Lung microvascular endothelial cell (primary cell): ENCODE measurements around the gene UNK. TPM values are rescaled to one million over a fixed set of nuclear protein-coding genes. Genes with fewer than 3 reads are reported as not detected.
"Not testable (repeated sequence)": the region's sequence is repeated elsewhere in the genome, so short reads cannot be mapped to it uniquely, and the experiment has no call there.

Experiments used
- DNase-seq, 2 donors: peaks; one replicate each; pipeline versions ENCODE4 v3.0.0 to v3.0.0-alpha.2; 2010; ENCODE audit warnings: low read depth in 2 of 2
- total RNA-seq: library from RNA; depleted of rRNA; stranded (reverse); fragments of >200 nt; gene quantifications from 2 replicates; pipeline ENCODE4 v1.2.1, GENCODE V29; 2014

Gene UNK
- total RNA-seq, 1 donor from 2014 or later, result 9.1 TPM

DNA sequence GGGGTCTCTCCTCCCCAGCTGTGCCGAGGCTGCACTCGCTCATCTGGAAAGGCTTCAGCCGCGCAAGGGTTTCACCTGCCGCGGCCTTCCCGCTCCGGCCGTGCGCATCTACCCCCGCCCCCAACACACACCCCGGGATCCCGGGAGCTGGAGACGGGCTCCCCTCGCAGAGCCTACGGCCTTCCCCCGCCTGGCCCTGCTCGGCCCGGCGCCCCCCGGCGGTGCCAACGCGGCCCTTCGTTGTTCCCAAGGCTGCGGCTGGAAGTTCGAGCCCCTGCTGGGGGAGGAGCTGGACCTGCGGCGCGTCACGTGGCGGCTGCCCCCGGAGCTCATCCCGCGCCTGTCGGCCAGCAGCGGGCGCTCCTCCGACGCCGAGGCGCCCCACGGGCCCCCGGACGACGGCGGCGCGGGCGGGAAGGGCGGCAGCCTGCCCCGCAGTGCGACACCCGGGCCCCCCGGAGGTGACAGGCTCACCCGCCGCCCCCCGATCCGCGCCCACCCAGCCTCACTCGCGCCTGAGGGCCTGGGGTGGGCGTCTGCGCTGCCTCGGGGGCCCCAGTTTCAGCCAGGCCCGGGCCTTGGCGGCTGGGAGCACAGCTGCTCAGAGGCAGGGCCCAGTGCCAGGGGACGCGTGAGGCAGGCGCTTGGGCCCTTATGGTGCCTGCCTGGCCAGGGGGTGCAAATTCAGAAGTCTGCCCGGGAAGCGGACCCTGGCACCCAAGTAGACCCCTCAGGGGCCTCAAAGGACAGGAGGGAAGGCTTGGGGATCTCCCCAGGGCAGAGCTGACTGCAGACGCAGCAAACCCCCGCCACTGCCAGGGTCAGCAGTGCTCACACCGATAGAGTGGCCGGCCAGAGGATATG lies 30.9 kb upstream of the UNK start:
- DNase-seq, result peak in 1 of 2 donors; percentile 70

DNA sequence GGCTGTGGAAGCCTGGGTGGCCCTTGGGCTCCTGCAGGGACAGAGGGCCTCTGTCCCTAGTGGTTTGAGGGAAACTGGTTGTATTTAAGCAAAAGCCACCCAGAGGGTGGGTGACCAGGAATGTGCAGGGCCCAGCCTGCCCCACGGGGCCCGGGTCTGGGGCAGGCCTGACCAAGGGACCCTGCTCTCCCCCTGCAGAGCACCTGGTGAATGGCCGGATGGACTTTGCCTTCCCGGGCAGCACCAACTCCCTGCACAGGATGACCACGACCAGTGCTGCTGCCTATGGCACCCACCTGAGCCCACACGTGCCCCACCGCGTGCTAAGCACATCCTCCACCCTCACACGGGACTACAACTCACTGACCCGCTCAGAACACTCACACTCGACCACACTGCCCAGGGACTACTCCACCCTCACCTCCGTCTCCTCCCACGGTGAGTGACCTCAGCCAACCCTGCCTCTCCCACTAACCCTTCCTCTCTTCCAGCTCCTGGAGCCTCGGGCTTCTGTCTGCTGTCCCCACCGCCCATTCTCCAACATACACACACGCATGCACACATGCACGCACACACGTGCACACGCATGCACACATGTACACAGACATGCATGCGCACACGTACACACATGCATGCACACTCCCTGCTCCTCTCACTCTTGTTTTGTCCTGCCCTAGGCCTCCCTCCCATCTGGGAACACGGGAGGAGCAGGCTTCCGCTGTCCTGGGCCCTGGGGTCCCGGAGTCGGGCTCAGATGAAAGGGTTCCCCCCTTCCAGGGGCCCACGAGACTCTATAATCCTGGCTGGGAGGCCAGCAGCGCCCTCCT lies 30.0 kb upstream of the UNK start:
- no peak for DNase-seq

DNA sequence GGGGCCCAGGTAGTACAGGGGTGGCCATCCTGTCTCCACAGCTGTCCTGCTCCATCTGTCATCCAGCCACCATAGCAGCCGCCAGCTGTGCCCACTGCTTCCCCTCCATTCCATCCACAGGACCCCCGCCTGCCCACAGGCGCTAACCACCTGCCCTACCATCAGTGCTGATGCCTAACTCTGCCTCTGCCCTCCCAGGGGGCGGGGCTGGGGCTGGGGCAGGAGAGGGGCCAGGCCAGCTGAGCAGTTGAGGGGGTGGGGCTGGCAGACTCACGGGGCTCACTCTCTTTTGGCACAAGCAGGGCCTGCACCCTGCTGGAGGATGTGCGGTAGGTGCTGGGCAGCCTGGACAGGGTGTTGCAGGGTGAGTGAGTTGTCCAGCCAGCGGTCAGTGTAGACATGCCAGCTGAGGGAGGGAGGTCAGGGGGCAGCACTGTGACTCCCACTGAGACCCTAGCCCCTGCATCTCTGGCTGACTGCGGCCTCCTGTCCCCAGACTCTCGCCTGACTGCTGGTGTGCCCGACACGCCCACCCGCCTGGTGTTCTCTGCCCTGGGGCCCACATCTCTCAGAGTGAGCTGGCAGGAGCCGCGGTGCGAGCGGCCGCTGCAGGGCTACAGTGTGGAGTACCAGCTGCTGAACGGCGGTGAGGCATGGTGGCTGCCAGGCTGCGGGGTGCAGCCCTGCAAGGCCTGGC lies 29.3 kb upstream of the UNK start:
- DNase-seq, result no peak

DNA sequence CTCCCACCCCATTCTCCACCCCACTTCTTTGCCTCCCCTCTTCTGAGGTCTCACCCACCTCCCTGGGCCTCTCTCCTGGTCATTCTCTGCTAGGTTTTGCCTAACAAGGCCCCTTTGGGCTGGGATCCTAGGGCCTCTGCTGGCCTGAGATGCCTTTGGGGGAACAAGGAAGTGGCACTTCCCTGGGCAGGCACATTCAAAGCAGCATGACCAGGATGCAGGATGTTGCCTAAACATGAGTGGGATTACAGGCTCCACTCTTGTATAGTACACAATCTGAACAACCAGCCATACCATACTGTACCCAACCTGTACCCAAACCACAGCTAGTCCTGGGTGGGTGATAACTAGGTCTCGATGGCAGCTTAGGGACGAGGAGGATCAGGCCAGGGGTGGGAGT lies 28.6 kb upstream of the UNK start:
- no peak for DNase-seq

DNA sequence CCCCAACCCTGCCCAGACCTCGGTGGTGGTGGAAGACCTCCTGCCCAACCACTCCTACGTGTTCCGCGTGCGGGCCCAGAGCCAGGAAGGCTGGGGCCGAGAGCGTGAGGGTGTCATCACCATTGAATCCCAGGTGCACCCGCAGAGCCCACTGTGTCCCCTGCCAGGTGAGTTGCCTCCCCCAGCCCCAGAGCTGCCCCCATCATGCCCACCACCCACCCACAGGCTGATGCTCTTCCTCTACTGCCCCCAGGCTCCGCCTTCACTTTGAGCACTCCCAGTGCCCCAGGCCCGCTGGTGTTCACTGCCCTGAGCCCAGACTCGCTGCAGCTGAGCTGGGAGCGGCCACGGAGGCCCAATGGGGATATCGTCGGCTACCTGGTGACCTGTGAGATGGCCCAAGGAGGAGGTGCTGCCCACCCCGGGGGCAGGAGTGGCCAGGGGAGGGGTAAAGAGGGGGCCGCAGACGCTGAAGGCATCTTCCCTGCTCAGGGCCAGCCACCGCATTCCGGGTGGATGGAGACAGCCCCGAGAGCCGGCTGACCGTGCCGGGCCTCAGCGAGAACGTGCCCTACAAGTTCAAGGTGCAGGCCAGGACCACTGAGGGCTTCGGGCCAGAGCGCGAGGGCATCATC lies 28.0 kb upstream of the UNK start:
- DNase-seq, result no peak

DNA sequence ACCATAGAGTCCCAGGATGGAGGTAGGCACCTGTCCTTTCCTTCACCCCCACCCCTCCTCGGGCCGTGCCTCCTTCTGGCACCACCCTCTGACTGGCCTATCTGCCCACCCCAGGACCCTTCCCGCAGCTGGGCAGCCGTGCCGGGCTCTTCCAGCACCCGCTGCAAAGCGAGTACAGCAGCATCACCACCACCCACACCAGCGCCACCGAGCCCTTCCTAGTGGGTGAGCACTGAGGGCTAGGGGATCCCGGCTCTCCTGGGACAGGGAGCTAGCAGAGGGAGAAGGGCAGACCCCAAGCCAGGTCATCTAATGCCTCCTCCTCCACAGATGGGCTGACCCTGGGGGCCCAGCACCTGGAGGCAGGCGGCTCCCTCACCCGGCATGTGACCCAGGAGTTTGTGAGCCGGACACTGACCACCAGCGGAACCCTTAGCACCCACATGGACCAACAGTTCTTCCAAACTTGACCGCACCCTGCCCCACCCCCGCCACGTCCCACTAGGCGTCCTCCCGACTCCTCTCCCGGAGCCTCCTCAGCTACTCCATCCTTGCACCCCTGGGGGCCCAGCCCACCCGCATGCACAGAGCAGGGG lies 27.4 kb upstream of the UNK start:
- DNase-seq, result no peak

DNA sequence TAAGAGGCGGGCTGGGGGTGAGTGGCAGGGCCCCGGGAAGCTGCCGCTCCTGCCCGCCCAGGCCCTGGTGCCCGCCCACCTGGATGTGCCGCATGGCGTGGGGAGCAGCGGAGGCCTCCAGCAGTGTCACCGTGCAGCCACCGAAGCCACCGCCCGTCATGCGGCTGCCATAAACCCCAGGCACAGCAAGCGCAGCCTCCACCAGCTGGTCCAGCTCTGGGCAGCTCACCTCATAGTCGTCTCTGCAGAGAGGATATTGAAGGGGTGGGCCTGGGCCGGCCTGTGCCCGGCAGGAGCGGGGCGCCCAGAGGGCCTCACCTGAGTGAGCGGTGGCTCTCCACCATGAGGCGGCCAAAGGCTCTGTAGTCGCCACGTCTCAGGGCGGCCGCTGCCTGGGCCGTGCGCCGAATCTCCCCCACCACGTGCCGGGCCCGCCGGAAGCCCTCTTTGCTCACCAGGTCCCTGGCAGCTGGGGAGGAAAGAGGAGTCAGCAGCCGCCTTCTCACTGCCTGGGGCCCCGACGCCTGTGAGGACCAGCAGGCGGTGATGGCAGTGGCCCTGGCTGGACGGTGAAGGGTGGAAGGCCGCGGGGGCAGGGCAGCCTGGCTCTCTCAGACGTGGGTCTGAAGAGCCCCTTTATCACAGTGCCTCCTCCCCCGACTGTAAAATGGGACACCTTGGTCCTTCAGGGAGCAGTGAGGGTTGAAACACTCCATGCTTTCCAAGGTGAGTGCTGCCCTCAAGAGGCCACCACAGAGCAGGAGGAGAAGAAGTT lies 26.3 kb upstream of the UNK start:
- no peak for DNase-seq

DNA sequence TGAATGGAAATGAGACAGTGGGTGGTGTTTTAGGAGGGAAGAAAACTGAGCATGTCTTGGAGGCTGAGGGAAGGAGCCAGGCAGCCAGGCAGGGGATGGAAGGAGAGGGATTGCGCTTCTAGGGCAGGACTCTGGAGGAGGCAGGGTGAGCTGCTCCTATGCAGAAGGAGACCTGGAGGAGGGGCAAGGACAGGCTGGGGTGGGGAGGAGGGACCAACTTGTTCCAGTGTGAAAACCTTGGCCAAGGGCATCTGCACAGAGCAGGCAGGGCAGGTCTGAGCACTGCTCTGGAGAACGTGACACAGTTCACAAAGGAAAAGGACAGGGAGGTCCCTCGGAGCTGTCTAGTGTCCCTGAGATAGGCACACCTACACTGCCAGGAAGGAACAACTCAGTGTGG lies 25.1 kb upstream of the UNK start:
- no peak for DNase-seq

DNA sequence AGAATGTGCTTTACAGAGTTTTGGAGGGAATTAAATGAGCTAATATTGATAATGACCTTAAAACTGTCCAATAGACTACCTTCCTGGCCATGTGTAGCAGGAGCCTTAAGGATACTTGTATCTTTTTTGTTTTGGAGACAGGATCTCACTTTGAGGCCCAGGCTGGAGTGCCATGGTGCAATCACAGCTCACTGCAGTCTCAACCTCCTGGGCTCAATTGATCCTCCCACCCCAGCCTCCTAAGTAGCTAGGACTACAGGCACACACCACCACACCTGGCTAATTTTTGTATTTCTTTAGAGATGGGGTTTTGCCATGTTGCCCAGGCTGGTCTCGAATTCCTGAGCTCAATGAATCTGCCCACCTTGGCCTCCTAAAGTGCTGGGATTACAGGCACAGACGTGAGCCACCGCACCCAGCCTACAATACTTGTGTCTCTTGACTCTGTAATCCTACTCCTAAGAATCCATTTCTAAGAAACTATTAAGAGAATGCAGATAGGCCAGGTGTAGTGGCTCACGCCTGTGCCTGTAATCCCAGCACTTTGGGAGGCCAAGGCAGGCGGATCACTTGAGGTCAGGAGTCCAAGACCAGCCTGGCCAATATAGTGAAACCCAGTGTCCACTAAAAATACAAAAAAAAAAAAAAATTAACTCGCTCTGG lies 24.5 kb upstream of the UNK start:
- DNase-seq, result not testable (repeated sequence)

DNA sequence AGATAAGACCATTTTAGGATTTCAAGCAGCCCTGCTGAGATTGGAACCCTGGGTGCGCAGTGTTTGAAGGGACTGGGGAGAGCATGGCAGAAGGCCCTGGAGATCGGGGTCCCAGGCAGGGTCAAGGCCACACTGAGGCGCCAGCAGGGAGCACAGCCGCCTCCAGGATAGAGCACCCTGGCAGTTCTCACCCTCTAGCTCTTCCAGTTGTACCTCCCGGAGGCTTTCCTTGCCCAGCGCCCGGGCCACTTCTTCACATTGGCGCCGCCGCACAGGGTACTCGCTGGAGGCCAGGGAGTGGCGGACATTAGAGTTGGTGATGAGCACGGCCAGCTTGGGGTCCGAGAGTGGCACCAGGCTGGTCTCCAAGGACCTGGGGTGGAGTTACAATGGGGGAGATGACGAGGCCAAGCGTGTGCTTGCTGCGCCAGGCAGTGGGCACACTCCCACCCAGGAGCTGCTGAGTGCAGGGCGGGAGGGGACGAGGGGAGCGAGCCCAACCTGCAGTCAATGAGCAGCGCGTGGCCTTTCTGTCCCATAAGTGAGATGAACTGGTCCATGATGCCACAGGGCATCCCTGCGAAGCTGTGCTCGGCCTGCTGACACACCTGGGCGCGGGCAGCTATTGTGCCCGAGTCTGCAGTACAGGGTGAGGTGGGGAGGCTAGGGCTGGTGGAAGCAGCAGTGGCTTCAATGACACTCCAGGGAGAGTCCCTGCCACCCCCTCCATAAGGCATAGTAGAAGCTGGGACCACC lies 21.9 kb upstream of the UNK start:
- DNase-seq, result no peak

DNA sequence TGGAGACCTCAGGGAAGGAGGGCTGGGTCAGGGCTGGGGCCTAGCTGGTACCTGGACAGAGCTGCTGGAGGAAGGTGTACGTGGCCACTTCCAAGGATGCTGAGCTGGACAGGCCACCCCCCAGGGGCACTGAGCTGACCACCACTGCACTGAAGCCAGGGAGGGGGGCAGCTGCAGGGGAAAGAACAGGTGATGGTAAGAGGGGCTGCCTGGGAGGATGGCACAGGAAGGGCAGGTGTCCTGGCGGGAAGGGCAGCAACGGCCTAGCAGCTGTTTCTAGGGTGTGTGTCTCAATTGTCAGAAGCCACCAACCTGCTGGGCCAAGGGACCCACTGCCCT lies 21.4 kb upstream of the UNK start:
- DNase-seq, result no peak

DNA sequence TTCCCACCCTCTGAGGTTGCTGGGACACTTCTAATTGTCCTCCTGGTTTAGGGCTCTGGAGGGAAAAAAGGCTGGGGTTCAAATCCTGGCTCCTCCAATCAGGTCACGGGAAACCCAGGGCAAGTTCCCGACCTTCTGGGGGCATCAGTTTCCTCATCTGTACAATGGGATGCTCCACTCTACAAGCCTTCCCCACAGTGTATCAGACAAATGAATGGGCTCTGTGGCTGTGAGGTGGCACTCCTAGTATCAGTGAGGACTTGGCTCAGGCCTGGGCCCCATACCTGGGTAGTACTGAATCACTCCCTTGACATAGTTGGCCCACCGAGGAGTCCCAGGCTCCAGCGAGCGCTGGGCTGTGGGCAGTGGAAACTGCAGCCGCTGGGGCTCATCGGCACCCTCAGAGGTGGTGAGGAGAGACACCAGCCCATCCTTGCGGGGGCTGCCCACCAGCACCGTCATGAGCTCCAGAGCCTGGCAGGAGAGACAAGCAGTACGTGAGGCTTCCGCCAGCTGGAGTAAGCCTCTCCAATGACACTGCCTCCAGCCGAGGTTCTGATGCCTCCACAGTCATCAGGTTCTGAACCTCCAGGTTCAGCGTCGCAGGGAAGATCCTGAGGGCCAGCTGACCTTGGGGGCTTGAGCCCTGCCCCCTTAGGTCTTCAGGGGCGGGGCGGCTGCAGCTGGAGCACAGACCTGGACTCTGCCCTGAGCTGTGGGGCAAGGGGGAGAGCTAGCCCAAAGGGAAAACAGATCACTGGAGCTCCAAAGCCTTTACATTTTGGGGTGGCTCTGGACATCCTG lies 20.8 kb upstream of the UNK start:
- DNase-seq, result no peak

DNA sequence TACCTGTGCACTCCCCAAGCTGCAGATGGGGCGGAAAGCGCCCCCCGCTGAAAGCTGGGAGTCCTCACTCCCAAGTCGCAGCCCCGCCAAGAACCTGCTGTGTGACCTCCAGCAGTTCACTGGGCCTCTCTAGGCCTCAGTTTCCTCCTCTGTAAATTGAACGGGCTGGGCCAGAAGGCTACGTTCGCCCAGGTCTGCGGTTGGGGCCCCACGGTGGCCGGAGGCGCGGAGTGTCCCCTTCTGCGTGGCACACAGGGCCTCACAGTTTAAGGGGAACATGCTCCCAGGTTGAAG lies 20.2 kb upstream of the UNK start:
- no peak for DNase-seq

DNA sequence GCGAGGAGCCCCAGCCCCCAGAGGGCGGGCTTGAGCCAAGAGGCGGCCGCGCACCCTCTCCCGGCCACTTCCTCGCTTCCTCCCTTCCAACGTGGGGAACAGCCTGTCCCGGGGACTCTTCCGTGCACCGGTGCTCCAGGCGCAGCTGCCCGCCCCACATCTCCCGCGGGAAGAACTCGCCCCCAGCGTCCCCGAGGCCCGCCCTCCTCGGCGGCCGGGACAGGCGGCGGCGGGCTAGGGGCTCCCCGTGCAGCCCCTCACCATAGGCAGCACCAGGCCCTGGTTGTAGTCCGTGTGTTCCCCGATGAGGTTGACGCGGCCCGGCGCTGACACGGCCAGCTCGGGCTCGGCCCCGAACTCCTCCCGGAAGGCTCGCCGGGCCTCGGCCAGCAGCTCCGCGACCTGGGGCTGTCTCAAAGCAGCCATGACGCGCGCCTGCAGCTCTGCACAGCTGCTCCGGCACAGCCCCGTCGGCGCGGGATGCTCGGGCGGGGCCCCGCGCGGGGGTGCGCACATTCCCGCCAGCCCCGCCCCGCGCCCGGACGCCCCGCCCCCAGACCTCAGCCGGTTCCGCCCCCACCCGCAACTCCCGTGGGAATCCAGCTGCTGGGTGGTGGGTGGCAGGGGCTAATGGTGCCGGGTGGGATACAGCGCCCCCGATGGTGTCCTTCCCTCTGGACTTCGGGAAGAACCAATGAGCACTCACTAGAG lies 19.7 kb upstream of the UNK start, which contains the start of gene GALK1:
Gene GALK1, minus strand, starts transcription at position 482 of the 711 bp plus-strand sequence. Its CDS starts 56 bp downstream, at position 426.
- peak; percentile 66 for DNase-seq

DNA sequence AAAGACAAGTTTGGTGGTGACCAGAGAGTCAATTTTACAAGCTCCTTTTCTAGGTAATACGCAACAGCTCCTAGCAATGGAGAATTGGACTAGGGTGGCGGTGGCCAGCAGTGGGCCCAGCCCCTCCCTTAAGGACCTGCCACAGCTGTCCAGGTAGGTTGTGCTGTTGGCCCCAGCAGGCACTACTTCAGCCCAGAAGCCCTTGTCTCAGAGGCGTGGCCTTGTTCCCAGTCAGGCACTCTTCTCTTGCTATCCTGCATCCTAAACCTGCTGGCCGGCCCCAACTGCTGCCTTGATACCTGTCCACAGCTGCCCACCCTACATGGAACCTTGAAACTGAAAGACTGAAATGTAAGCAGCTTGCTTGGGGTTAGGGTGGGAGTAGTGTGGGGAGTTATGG lies 18.6 kb upstream of the UNK start:
- no peak for DNase-seq

DNA sequence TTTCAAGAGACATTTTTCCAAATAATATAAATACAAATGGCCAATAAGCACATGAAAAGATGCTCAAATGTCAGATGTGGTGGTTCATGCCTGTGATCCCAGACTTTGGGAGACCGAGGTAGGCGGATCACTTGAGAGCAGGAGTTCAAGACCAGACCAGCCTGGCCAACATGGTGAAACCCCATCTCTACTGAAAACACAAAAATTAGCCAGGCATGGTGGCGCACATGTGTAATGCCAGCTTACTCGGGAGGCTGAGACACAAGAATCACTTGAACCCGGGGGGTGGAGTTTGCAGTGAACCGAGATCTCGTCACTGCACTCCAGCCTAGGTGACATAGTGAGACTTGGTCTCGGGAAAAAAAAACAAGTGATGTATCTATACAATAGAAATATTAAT lies 16.7 kb upstream of the UNK start:
- no peak for DNase-seq

DNA sequence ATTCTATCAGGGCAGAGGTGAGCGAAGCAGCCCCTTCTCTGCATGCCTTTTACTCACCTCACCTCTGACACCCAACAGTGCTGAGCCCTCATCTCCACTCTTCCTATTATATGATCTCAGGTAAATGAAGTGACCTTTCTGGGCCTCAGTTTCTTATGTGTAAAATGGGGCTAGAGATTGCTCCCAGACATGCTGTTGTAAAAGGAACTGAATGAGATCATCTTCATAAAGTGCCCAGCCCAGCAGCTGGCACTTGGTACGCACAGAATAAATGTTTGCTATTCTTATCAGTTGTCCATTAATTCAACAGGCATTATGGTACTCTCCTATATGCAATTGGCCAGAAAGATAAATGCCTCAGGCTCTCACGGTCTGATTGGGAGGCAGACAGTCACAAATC lies 15.1 kb upstream of the UNK start:
- no peak for DNase-seq
